ENCODE results near the gene TMEM164.

Gene TMEM164

DNA sequence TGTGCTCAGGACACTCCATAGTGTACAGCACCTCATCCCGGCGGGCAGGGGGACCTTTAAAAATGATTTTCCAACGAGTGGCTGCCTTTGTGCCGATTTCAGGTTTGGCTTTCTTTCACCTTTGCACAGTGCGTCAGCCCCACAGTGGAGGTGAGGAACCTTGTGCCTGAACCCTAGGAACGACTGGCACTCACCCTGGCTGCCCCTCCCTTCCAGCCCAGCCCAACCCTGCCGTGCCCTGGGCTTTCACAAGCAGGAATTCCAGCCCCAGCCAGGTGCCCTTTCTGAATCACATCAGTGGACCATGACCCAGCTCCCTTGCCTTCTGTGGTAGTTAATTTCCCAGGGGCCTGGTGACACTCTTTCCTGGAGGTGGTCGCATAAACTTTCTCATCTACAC is 1.3 kb downstream of the TMEM164 start:
- H3K9me3 ChIP-seq (ENCODE audit: insufficient read depth, low read depth, low read length), result no peaks in the 10 kb centered on the region
- WGBS (ENCODE audit: extremely low coverage, insufficient coverage, insufficient read length), result no CpG with 5 or more reads among the region's 8 CpGs
- no peak overlapping the region for H3K14ac ChIP-seq (ENCODE audit: low read length)
- H2BK5ac ChIP-seq (ENCODE audit: low read depth, low read length, poor library complexity), result no peak overlapping the region
- no peaks in the 10 kb centered on the region for H3K36me3 ChIP-seq (ENCODE audit: control insufficient read depth in 1 of 2, insufficient read depth in 2 of 2, low read length in 2 of 2)
- no peak overlapping the region for H3K4me2 ChIP-seq (ENCODE audit: low read length)
- H3K9ac ChIP-seq (ENCODE audit: low read length), result no peak overlapping the region
- H3K79me2 ChIP-seq (ENCODE audit: control insufficient read depth, insufficient read depth, low read length, poor library complexity), result peaks cover 4% of the 10 kb centered on the region
- DNase-seq, result no peak
- no peak overlapping the region for H3K23ac ChIP-seq (ENCODE audit: low read length)
- H2AK5ac ChIP-seq (ENCODE audit: low read length), result no peak overlapping the region
- H4K91ac ChIP-seq (ENCODE audit: low read depth, low read length), result no peak overlapping the region
- H3K27me3 ChIP-seq (ENCODE audit: insufficient read depth, low read length), result no peaks in the 10 kb centered on the region
- no peak overlapping the region for H2AFZ ChIP-seq (ENCODE audit: insufficient read depth, low read length, poor library complexity)
- peaks cover 13 to 21% of the 10 kb centered on the region in 2 experiments for H3K4me1 ChIP-seq (ENCODE audit: control insufficient read depth in 1 of 2, insufficient read depth in 2 of 2, low read length in 2 of 2)
- H3K27ac ChIP-seq (ENCODE audit: low read depth, low read length), result no peak overlapping the region
- H3K18ac ChIP-seq (ENCODE audit: low read length), result no peak overlapping the region
- no peak overlapping the region for H4K8ac ChIP-seq (ENCODE audit: low read depth, low read length)
- peaks cover 5% of the 10 kb centered on the region for H3K79me1 ChIP-seq (ENCODE audit: low read length)
- H3K4me3 ChIP-seq (ENCODE audit: low read depth, low read length), result no peak overlapping the region
- H4K12ac ChIP-seq (ENCODE audit: low read depth, low read length), result no peak overlapping the region
- no peak overlapping the region for H2BK12ac ChIP-seq (ENCODE audit: low read length)
- no peak overlapping the region for H2BK120ac ChIP-seq (ENCODE audit: insufficient read depth, low read length, poor library complexity)
- H3K4ac ChIP-seq (ENCODE audit: low read depth, low read length), result no peak overlapping the region

DNA sequence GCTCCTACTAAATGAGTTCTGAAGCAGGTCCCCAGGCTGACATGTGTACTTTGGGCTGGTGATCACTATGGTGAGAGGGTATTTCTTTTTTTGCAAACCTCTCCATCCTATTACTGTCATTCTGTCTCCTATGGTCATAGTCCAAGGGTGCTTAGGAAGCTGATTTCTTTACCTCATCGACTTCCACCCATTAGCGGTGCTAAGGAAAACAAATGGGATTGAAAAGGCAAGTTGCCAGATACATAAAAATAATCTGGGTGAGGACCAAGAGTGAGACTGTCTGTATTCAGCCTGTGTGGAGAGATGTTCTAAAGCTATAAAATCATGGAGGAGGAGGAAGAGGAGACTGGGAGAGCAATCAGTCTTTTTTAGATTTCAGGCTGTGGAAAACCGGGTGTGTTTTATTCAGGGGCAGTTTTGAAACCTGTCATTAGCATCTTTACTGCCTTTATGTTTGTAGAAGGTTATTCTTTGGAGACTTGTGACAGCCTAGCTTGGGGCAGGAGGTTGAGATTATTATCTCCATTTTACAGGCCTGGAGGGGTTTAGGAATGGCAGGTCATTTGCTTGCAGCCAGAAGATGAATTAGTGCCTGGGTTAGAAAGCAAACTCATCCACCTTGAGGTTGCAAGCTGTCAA is 1.9 kb downstream of the TMEM164 start:
- H3K4me2 ChIP-seq (ENCODE audit: low read length), result no peak overlapping the region
- H4K91ac ChIP-seq (ENCODE audit: low read depth, low read length), result no peak overlapping the region
- no peak overlapping the region for H3K27ac ChIP-seq (ENCODE audit: low read depth, low read length)
- H3K36me3 ChIP-seq (ENCODE audit: control insufficient read depth in 1 of 2, insufficient read depth in 2 of 2, low read length in 2 of 2), result no peaks in the 10 kb centered on the region
- H3K9ac ChIP-seq (ENCODE audit: low read length), result no peak overlapping the region
- peaks cover 4% of the 10 kb centered on the region for H3K79me2 ChIP-seq (ENCODE audit: control insufficient read depth, insufficient read depth, low read length, poor library complexity)
- peaks cover 13 to 21% of the 10 kb centered on the region in 2 experiments for H3K4me1 ChIP-seq (ENCODE audit: control insufficient read depth in 1 of 2, insufficient read depth in 2 of 2, low read length in 2 of 2)
- H3K27me3 ChIP-seq (ENCODE audit: insufficient read depth, low read length), result no peaks in the 10 kb centered on the region
- no CpG with 5 or more reads among the region's 3 CpGs for WGBS (ENCODE audit: extremely low coverage, insufficient coverage, insufficient read length)
- no peak overlapping the region for H2BK12ac ChIP-seq (ENCODE audit: low read length)
- no peak overlapping the region for H2BK120ac ChIP-seq (ENCODE audit: insufficient read depth, low read length, poor library complexity)
- H2AFZ ChIP-seq (ENCODE audit: insufficient read depth, low read length, poor library complexity), result no peak overlapping the region
- no peak overlapping the region for H4K12ac ChIP-seq (ENCODE audit: low read depth, low read length)
- H3K4ac ChIP-seq (ENCODE audit: low read depth, low read length), result no peak overlapping the region
- H3K18ac ChIP-seq (ENCODE audit: low read length), result no peak overlapping the region
- DNase-seq, result no peak
- H2AK5ac ChIP-seq (ENCODE audit: low read length), result no peak overlapping the region
- no peak overlapping the region for H2BK5ac ChIP-seq (ENCODE audit: low read depth, low read length, poor library complexity)
- H3K4me3 ChIP-seq (ENCODE audit: low read depth, low read length), result no peak overlapping the region
- no peak overlapping the region for H3K23ac ChIP-seq (ENCODE audit: low read length)
- no peak overlapping the region for H3K14ac ChIP-seq (ENCODE audit: low read length)
- H4K8ac ChIP-seq (ENCODE audit: low read depth, low read length), result no peak overlapping the region
- no peaks in the 10 kb centered on the region for H3K9me3 ChIP-seq (ENCODE audit: insufficient read depth, low read depth, low read length)
- peaks cover 5% of the 10 kb centered on the region for H3K79me1 ChIP-seq (ENCODE audit: low read length)

DNA sequence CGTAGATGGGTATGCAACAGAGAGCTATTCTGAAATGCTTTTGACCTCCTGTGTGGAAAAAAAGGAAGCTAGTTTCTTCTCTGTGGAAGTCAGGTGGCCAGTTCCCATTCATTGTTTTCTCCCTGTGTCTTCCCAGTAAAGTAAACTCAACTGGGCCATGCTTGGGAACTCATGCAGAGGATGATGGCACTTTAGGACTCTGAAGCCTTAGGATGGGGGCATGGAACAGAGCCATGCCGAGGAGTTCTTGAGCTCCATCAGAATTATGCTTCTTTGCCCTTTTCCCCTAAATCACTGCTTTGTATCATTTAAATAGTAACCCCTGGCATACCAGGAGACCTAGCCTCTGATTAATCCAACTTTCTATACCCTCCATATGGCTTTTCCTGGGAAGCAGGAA is 3.2 kb downstream of the TMEM164 start:
- no peak overlapping the region for H3K9ac ChIP-seq (ENCODE audit: low read length)
- no peak overlapping the region for H4K91ac ChIP-seq (ENCODE audit: low read depth, low read length)
- peaks cover 5% of the 10 kb centered on the region for H3K79me1 ChIP-seq (ENCODE audit: low read length)
- no peak overlapping the region for H3K4ac ChIP-seq (ENCODE audit: low read depth, low read length)
- H2AK5ac ChIP-seq (ENCODE audit: low read length), result no peak overlapping the region
- H3K9me3 ChIP-seq (ENCODE audit: insufficient read depth, low read depth, low read length), result no peaks in the 10 kb centered on the region
- H3K4me1 ChIP-seq (ENCODE audit: control insufficient read depth in 1 of 2, insufficient read depth in 2 of 2, low read length in 2 of 2), result peaks cover 13 to 21% of the 10 kb centered on the region in 2 experiments
- H3K14ac ChIP-seq (ENCODE audit: low read length), result no peak overlapping the region
- H3K27me3 ChIP-seq (ENCODE audit: insufficient read depth, low read length), result no peaks in the 10 kb centered on the region
- no peak overlapping the region for H2BK12ac ChIP-seq (ENCODE audit: low read length)
- no peaks in the 10 kb centered on the region for H3K36me3 ChIP-seq (ENCODE audit: control insufficient read depth in 1 of 2, insufficient read depth in 2 of 2, low read length in 2 of 2)
- no peak overlapping the region for H2AFZ ChIP-seq (ENCODE audit: insufficient read depth, low read length, poor library complexity)
- H3K4me2 ChIP-seq (ENCODE audit: low read length), result no peak overlapping the region
- H3K23ac ChIP-seq (ENCODE audit: low read length), result no peak overlapping the region
- DNase-seq, result no peak
- no peak overlapping the region for H3K27ac ChIP-seq (ENCODE audit: low read depth, low read length)
- no peak overlapping the region for H4K12ac ChIP-seq (ENCODE audit: low read depth, low read length)
- H3K4me3 ChIP-seq (ENCODE audit: low read depth, low read length), result no peak overlapping the region
- H2BK5ac ChIP-seq (ENCODE audit: low read depth, low read length, poor library complexity), result no peak overlapping the region
- WGBS (ENCODE audit: extremely low coverage, insufficient coverage, insufficient read length), result no CpG with 5 or more reads among the region's 2 CpGs
- no peak overlapping the region for H3K18ac ChIP-seq (ENCODE audit: low read length)
- peaks cover 4% of the 10 kb centered on the region for H3K79me2 ChIP-seq (ENCODE audit: control insufficient read depth, insufficient read depth, low read length, poor library complexity)
- no peak overlapping the region for H4K8ac ChIP-seq (ENCODE audit: low read depth, low read length)
- H2BK120ac ChIP-seq (ENCODE audit: insufficient read depth, low read length, poor library complexity), result no peak overlapping the region

DNA sequence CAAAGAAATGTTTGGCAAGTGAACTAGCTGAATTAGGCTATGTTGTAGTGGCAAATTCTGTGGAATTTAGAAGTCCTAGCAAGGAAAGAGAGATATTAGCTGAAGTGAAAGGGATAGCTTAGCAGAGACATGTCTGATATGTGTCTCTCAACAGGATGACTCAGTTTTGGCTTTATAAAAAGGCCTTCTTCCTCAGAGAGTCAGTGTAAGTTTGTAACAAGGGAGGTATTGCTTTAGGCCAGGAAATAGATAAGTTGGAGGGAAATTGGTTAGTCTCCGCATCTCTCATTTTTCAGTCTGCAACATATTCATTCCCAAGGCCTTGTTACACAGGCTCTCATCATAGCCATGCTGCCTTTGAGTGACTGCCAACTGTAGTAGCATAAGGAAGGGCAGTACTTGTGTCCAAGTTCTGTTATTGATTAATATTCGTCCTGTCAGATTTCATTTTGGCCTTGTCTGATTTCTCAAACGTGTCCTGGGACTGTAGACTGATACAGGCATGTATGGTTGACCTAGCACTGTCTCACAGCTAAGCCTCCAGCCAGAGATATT is 4.0 kb downstream of the TMEM164 start:
- H3K23ac ChIP-seq (ENCODE audit: low read length), result no peak overlapping the region
- peaks cover 12 to 18% of the 10 kb centered on the region in 2 experiments for H3K4me1 ChIP-seq (ENCODE audit: control insufficient read depth in 1 of 2, insufficient read depth in 2 of 2, low read length in 2 of 2)
- no peak for DNase-seq
- no peak overlapping the region for H3K4me2 ChIP-seq (ENCODE audit: low read length)
- no CpG with 5 or more reads among the region's 3 CpGs for WGBS (ENCODE audit: extremely low coverage, insufficient coverage, insufficient read length)
- no peak overlapping the region for H2BK120ac ChIP-seq (ENCODE audit: insufficient read depth, low read length, poor library complexity)
- no peak overlapping the region for H3K4ac ChIP-seq (ENCODE audit: low read depth, low read length)
- no peak overlapping the region for H4K12ac ChIP-seq (ENCODE audit: low read depth, low read length)
- H3K27me3 ChIP-seq (ENCODE audit: insufficient read depth, low read length), result no peaks in the 10 kb centered on the region
- H3K14ac ChIP-seq (ENCODE audit: low read length), result no peak overlapping the region
- no peak overlapping the region for H3K4me3 ChIP-seq (ENCODE audit: low read depth, low read length)
- peaks cover 5% of the 10 kb centered on the region for H3K79me1 ChIP-seq (ENCODE audit: low read length)
- peaks cover 4% of the 10 kb centered on the region for H3K79me2 ChIP-seq (ENCODE audit: control insufficient read depth, insufficient read depth, low read length, poor library complexity)
- no peak overlapping the region for H4K8ac ChIP-seq (ENCODE audit: low read depth, low read length)
- H2AFZ ChIP-seq (ENCODE audit: insufficient read depth, low read length, poor library complexity), result no peak overlapping the region
- no peak overlapping the region for H3K27ac ChIP-seq (ENCODE audit: low read depth, low read length)
- H2BK12ac ChIP-seq (ENCODE audit: low read length), result no peak overlapping the region
- H3K9me3 ChIP-seq (ENCODE audit: insufficient read depth, low read depth, low read length), result no peaks in the 10 kb centered on the region
- no peaks in the 10 kb centered on the region for H3K36me3 ChIP-seq (ENCODE audit: control insufficient read depth in 1 of 2, insufficient read depth in 2 of 2, low read length in 2 of 2)
- H2BK5ac ChIP-seq (ENCODE audit: low read depth, low read length, poor library complexity), result no peak overlapping the region
- no peak overlapping the region for H2AK5ac ChIP-seq (ENCODE audit: low read length)
- H3K18ac ChIP-seq (ENCODE audit: low read length), result no peak overlapping the region
- no peak overlapping the region for H4K91ac ChIP-seq (ENCODE audit: low read depth, low read length)
- H3K9ac ChIP-seq (ENCODE audit: low read length), result no peak overlapping the region
